ENCODE results near the gene RAMAC.
A peak's percentile ranks its signal among the peaks of the same experiment; 100 is the strongest.
"Not testable (repeated sequence)": the region's sequence is repeated elsewhere in the genome, so short reads cannot be mapped to it uniquely, and the experiment has no call there.

Gene RAMAC

GRCh38 chr15:82966671-82967071 lies 19.3 kb upstream of the RAMAC start:
- no peak for DNase-seq (ENCODE audit: low read depth in 4 of 4, low spot score in 1 of 4)

GRCh38 chr15:82968066-82968465 lies 17.9 kb upstream of the RAMAC start:
- DNase-seq (ENCODE audit: low read depth in 4 of 4, low spot score in 1 of 4): no peak

GRCh38 chr15:82969353-82969752 lies 16.7 kb upstream of the RAMAC start:
- DNase-seq (ENCODE audit: low read depth in 4 of 4, low spot score in 1 of 4): no peak

DNA sequence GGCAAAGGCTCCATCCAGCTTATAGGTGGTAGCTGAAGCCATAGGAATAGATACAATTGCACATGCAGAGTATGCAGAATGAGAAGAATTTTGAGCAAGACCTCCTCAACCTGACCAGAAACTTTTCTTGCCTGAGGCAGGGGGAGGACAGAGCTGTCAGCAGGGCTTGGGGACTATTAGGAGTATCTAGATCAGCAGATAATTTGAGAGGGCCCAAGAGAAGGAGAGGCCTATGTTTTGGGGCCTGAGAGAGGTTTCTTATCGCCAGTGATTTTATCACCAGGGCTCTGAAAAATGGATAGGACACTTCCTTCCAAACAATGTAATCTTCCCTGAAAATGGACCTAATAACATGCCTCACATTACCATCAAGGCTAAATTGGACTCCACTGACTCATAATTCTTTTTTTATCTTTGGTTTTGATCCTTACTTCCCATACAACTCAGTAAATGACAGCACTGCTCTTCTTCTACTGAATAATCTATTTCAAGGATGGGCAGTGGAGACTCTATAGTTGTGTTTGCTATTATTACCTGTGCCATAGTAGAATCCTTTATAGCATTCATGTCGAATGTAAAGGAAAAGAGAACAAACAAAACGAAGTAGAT lies 15.8 kb upstream of the RAMAC start:
- DNase-seq (ENCODE audit: low read depth in 4 of 4, low spot score in 1 of 4): no peak

- no peak for DNase-seq (ENCODE audit: low read depth in 4 of 4, low spot score in 1 of 4)
These were observed 15.3 kb upstream of the RAMAC start for GRCh38 chr15:82970696-82971095.

DNA sequence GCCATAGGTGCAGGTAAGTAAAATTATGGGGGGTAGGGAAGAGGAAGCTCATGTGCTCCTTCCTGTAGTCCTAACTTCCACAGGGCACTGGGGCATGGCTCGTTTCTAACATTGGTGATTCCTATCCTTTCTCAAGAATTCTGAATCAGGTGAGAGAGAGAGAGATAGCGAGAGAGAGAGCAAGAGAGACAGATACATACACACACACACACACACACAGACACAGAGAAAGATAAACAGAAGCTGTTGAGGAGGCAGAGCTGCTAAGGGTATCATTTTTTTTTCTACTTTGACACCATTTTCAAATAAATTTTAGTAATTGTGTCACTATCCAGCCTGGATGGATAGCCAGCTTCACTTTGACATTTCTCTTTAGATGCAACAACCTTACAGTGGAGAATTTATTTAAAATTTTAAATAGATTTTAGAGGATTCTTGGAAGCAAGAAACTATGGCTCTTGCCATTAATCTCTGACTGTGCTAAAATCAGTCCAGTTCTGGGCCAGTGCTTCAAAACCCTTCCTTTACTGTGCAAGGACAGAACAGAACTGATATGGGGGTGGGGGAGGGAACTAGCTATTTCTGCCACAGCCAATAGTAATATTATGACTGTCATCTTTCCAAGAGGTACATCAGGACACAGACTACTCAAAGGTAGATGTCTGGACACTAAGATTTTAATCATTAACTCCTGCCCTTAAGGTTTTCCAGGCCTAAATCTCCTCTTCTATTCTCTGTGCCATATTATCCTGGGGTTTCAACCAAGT lies 14.6 kb upstream of the RAMAC start:
- no peak for DNase-seq (ENCODE audit: low read depth in 4 of 4, low spot score in 1 of 4)

DNA sequence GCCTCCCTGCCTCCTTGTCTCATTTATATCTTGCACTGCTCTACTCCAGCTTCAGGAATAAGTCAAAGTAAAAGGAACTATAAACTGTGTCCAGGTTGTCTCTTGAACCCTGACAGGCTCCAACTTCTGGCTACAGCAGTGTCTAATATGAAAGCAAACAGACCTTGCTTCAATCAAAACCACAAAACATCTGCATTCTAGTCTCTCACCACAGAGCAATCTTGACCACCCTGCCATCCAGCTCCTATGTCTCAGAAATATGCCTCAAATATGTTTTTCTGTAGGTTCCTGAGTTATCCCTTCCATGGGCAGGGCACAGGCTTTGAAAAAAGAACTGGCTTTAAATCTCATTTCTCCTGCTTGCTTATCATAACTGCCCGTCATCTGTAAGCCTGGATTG lies 13.0 kb upstream of the RAMAC start:
- DNase-seq (ENCODE audit: low read depth in 4 of 4, low spot score in 1 of 4): no peak

- no peak for DNase-seq (ENCODE audit: low read depth in 4 of 4, low spot score in 1 of 4)
These were observed 8.9 kb upstream of the RAMAC start for GRCh38 chr15:82977076-82977475.

DNA sequence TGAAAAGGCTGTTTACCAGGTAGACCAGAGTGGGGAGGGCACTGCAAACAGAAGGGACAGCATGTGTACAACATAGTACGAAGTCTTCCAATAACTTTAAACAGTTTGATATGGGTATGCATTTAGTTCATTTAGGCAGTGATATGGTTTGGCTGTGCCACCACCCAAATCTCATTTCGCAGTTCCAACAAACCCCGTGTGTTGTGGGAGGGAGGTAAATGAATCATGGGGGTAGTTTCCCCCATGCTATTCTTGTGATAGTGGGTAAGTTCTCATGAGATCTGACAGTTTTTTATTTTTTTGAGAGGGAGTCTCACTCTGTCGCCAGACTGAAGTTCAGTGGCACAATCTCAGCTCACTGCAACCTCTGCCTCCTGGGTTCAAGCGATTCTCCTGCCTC lies 7.6 kb upstream of the RAMAC start:
- no peak for DNase-seq (ENCODE audit: low read depth in 4 of 4, low spot score in 1 of 4)

GRCh38 chr15:82979726-82980125 lies 6.3 kb upstream of the RAMAC start:
- DNase-seq (ENCODE audit: low read depth in 4 of 4, low spot score in 1 of 4): no peak

DNA sequence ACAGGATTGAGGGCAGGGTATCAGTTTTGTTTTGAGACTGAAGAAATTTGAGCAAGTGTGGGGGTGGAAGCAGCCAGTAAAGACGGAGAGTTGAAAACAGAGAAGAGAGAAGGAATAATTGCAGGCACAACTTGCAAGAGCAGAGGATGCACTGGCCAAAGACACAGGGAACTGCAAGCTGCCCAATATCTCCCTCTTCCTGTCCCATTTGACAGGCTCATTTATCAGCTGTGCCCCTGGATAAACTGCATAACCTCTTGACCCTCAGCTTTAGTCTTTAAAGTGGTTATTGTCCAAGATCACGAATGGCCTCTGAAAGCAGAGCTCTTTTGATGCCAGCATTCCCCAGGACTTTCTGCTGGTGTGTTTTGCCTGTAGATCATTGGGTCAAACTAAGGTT lies 5.0 kb upstream of the RAMAC start:
- DNase-seq (ENCODE audit: low read depth in 4 of 4, low spot score in 1 of 4): no peak

GRCh38 chr15:82986442-82986780 lies 401 bp downstream of the RAMAC start:
- peak in 1 of 4 experiments; percentile 4 for DNase-seq (ENCODE audit: low read depth in 4 of 4, low spot score in 1 of 4)

- DNase-seq (ENCODE audit: low read depth in 4 of 4, low spot score in 1 of 4): no peak
These were observed 6.5 kb downstream of the RAMAC start for GRCh38 chr15:82992436-82992998.

- DNase-seq (ENCODE audit: low read depth in 4 of 4, low spot score in 1 of 4): no peak
These were observed 7.1 kb downstream of the RAMAC start for GRCh38 chr15:82993144-82993543.

DNA sequence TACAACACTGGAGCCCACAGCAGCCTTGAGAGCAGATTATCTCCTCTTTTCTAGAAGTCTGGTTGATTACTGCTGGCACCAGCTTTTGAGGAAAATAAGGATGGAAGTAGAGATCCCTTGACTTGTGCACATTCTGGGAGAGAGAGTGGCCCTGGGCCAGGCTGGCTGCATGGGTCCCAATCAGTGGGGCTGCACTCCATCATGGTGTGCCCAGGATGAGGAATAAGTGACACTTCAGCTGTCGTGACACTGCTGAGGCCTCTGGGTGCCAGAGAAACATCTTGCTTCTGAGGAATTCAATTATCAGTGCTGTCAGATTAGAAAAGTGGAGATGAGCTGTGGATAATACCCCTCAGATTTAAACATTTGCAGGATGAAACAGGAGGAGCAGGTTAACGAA lies 9.1 kb downstream of the RAMAC start:
- no peak for DNase-seq (ENCODE audit: low read depth in 4 of 4, low spot score in 1 of 4)

DNA sequence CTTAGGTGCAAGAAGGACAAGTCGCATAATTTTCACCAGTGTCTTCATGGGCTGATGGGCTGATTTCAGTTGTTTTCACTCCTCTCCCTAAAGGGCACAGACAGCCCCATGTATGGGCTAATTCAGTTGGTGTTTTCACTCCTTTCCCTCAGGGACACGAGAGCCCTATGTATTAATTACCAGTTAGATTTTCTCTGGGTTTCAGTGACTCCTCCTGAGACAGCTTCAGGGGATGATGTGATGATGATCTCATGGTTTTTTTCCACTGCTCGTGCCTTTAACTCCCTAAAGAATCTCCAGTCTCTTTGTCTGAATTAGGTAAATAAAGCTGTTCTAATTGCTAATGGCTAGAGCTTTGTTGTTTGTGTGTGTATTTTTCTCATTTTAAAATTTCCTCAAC lies 9.9 kb downstream of the RAMAC start:
- DNase-seq (ENCODE audit: low read depth in 4 of 4, low spot score in 1 of 4): no peak

GRCh38 chr15:82999426-82999825 lies 13.4 kb downstream of the RAMAC start:
- DNase-seq (ENCODE audit: low read depth in 4 of 4, low spot score in 1 of 4): no peak

- DNase-seq (ENCODE audit: low read depth in 4 of 4, low spot score in 1 of 4): no peak
These were observed 14.1 kb downstream of the RAMAC start for GRCh38 chr15:82999905-83000671.

- not testable (repeated sequence) for DNase-seq (ENCODE audit: low read depth in 4 of 4, low spot score in 1 of 4)
These were observed 14.6 kb downstream of the RAMAC start for GRCh38 chr15:83000672-83001031.

DNA sequence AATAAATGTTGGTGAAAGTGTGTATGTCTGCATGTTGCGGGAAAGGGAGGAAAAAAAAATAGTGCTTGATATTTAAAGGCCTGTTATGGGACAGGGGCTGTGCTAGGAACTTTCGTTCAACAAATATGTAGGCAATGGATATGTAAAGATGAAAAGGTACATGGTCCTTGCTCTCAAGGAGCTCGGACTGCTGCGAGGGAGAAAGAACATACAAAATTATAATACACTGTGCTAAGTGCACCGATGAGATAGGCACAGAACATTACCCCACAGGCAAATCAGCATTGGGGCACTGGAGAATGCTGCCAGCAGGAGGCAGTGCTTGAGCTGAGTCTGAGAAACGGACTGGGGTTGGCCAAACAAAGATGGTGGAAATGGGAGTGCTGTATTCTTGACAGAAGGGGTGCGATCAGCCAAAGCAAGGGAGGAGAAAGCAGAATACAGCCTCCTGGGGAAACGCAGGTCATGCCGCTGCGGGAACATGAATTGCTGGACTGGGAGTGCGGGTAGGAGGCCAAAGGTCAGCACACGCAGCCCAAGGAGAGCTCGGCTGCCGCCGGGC lies 24.8 kb downstream of the RAMAC start:
- peak; percentile 45 to 72 (median 62) for DNase-seq (ENCODE audit: low read depth in 4 of 4, low spot score in 1 of 4)

DNA sequence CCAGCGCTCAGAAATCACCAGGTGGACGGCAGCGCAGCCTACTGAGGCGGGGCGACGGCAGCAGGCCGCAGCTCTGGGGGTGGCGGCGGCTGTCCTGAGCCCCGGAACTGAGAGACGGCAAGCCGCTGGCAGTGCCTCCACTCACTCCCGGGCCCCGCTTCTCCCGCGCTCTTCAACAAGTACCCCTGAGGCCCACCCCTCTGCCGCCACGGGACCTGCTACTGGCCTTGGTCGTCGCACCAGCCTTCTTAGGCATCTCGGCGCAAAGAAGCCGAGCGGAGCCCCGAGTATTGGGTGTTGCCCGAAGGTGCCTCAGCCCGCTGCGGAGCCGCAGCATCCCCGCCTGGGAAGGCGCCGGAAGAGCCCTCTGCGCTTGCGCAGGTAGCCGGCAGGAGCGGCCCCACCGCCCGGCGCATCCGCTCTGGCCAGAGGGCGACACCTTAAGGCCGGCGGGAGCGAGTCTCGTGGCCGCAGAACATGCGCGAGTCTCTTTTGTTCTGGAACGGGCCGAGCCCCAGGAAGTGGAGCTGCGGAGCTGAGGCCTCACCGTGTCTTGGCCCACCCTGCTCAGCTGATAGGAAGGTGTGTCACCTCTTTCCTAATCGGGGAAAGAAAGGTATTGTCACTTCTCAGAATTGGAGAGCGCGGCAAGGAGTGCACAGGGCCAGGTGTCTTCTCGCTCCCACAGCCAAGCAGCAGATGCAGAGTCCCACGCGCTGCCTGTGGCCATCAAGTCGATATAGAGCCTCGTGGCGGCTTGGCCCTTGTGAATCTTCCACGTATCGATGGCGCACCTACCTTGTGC lies 25.5 kb downstream of the RAMAC start, which contains the start of gene C15orf40:
Gene C15orf40, minus strand, starts transcription at position 369 of the 805 bp plus-strand sequence. Its CDS starts 32 bp downstream, at position 337.
- DNase-seq (ENCODE audit: low read depth in 4 of 4, low spot score in 1 of 4): peak; percentile 59 to 85 (median 70)
